ENCODE measurements around the gene FGFR2. TPM values are rescaled to one million over a fixed set of nuclear protein-coding genes. Genes with fewer than 3 reads are reported as not detected.

FGFR2 gene
- total and polyA plus RNA-seq, 9 donors: 0.42 to 18.2 (median 1.9) TPM

GRCh38 chr10:121469797-121470606 lies 128.2 kb downstream of the FGFR2 start:
- no peak overlapping the region for H3K4me3 ChIP-seq (ENCODE audit: low read length)
- H3K4me1 ChIP-seq (ENCODE audit: control insufficient read depth, insufficient read depth, low read length): no peaks in the 10 kb centered on the region
- H3K27me3 ChIP-seq (ENCODE audit: control insufficient read depth, insufficient read depth, low read length): peaks cover 18% of the 10 kb centered on the region
- 56% methylated on average over 11 of the region's 19 CpGs for WGBS (ENCODE audit: insufficient coverage)
- DNase-seq: no peak
- no peak overlapping the region for H3K27ac ChIP-seq (ENCODE audit: low read length)
- H3K36me3 ChIP-seq (ENCODE audit: control insufficient read depth, insufficient read depth, low read length): no peaks in the 10 kb centered on the region
- no peaks in the 10 kb centered on the region for H3K9me3 ChIP-seq (replicated peaks; ENCODE audit: control insufficient read depth, low read depth, low read length)

GRCh38 chr10:121468726-121469125 lies 129.5 kb downstream of the FGFR2 start:
- DNase-seq: no peak
- Histone ChIP-seq H3K4me3 (ENCODE audit: low read length) (no peak overlapping the region), H3K4me1 (ENCODE audit: control insufficient read depth, insufficient read depth, low read length) (no peaks in the 10 kb centered on the region), H3K36me3 (ENCODE audit: control insufficient read depth, insufficient read depth, low read length) (no peaks in the 10 kb centered on the region), H3K27me3 (ENCODE audit: control insufficient read depth, insufficient read depth, low read length) (peaks cover 18% of the 10 kb centered on the region), H3K9me3 (replicated peaks; ENCODE audit: control insufficient read depth, low read depth, low read length) (no peaks in the 10 kb centered on the region), H3K27ac (ENCODE audit: low read length) (no peak overlapping the region)
- WGBS (ENCODE audit: insufficient coverage): 55% methylated on average over 3 of the region's 8 CpGs

- no peak for DNase-seq
- Histone ChIP-seq H3K27me3 (ENCODE audit: control insufficient read depth, insufficient read depth, low read length) (peaks cover 20% of the 10 kb centered on the region), H3K36me3 (ENCODE audit: control insufficient read depth, insufficient read depth, low read length) (no peaks in the 10 kb centered on the region), H3K4me3 (ENCODE audit: low read length) (no peak overlapping the region), H3K9me3 (replicated peaks; ENCODE audit: control insufficient read depth, low read depth, low read length) (no peaks in the 10 kb centered on the region), H3K27ac (ENCODE audit: low read length) (no peak overlapping the region), H3K4me1 (ENCODE audit: control insufficient read depth, insufficient read depth, low read length) (no peaks in the 10 kb centered on the region)
- WGBS (ENCODE audit: insufficient coverage): 80% methylated on average over 1 of the region's 4 CpGs
Measured at GRCh38 chr10:121466424-121466823, 131.8 kb downstream of the FGFR2 start.

- WGBS (ENCODE audit: insufficient coverage): 80% methylated on average over 10 of the region's 14 CpGs
- Histone ChIP-seq H3K4me3 (ENCODE audit: low read length) (no peak overlapping the region), H3K4me1 (ENCODE audit: control insufficient read depth, insufficient read depth, low read length) (no peaks in the 10 kb centered on the region), H3K27me3 (ENCODE audit: control insufficient read depth, insufficient read depth, low read length) (peaks cover 22% of the 10 kb centered on the region), H3K36me3 (ENCODE audit: control insufficient read depth, insufficient read depth, low read length) (no peaks in the 10 kb centered on the region), H3K27ac (ENCODE audit: low read length) (no peak overlapping the region), H3K9me3 (replicated peaks; ENCODE audit: control insufficient read depth, low read depth, low read length) (no peaks in the 10 kb centered on the region)
- no peak for DNase-seq
Measured at GRCh38 chr10:121465215-121465614, 133.0 kb downstream of the FGFR2 start.

GRCh38 chr10:121464517-121464916 lies 133.7 kb downstream of the FGFR2 start:
- Histone ChIP-seq H3K27me3 (ENCODE audit: control insufficient read depth, insufficient read depth, low read length) (peaks cover 25% of the 10 kb centered on the region), H3K4me1 (ENCODE audit: control insufficient read depth, insufficient read depth, low read length) (no peaks in the 10 kb centered on the region), H3K36me3 (ENCODE audit: control insufficient read depth, insufficient read depth, low read length) (no peaks in the 10 kb centered on the region), H3K9me3 (replicated peaks; ENCODE audit: control insufficient read depth, low read depth, low read length) (no peaks in the 10 kb centered on the region), H3K27ac (ENCODE audit: low read length) (no peak overlapping the region), H3K4me3 (ENCODE audit: low read length) (no peak overlapping the region)
- no CpG with 5 or more reads among the region's 2 CpGs for WGBS (ENCODE audit: insufficient coverage)
- no peak for DNase-seq

GRCh38 chr10:121462955-121463354 lies 135.3 kb downstream of the FGFR2 start:
- WGBS (ENCODE audit: insufficient coverage): no CpG with 5 or more reads among the region's 2 CpGs
- Histone ChIP-seq H3K4me3 (ENCODE audit: low read length) (no peak overlapping the region), H3K9me3 (replicated peaks; ENCODE audit: control insufficient read depth, low read depth, low read length) (no peaks in the 10 kb centered on the region), H3K36me3 (ENCODE audit: control insufficient read depth, insufficient read depth, low read length) (no peaks in the 10 kb centered on the region), H3K27ac (ENCODE audit: low read length) (no peak overlapping the region), H3K27me3 (ENCODE audit: control insufficient read depth, insufficient read depth, low read length) (peaks cover 22% of the 10 kb centered on the region), H3K4me1 (ENCODE audit: control insufficient read depth, insufficient read depth, low read length) (no peaks in the 10 kb centered on the region)
- no peak for DNase-seq

- H3K27ac ChIP-seq (ENCODE audit: low read length): no peak overlapping the region
- peaks cover 23% of the 10 kb centered on the region for H3K27me3 ChIP-seq (ENCODE audit: control insufficient read depth, insufficient read depth, low read length)
- H3K9me3 ChIP-seq (replicated peaks; ENCODE audit: control insufficient read depth, low read depth, low read length): no peaks in the 10 kb centered on the region
- no peaks in the 10 kb centered on the region for H3K36me3 ChIP-seq (ENCODE audit: control insufficient read depth, insufficient read depth, low read length)
- no peak overlapping the region for H3K4me3 ChIP-seq (ENCODE audit: low read length)
- DNase-seq: no peak
- H3K4me1 ChIP-seq (ENCODE audit: control insufficient read depth, insufficient read depth, low read length): no peaks in the 10 kb centered on the region
- 91% methylated on average over 7 of the region's 7 CpGs for WGBS (ENCODE audit: insufficient coverage)
Measured at GRCh38 chr10:121462281-121462680, 136.0 kb downstream of the FGFR2 start.

- Histone ChIP-seq H3K4me1 (ENCODE audit: control insufficient read depth, insufficient read depth, low read length) (no peaks in the 10 kb centered on the region), H3K36me3 (ENCODE audit: control insufficient read depth, insufficient read depth, low read length) (no peaks in the 10 kb centered on the region), H3K27me3 (ENCODE audit: control insufficient read depth, insufficient read depth, low read length) (peaks cover 24% of the 10 kb centered on the region), H3K9me3 (replicated peaks; ENCODE audit: control insufficient read depth, low read depth, low read length) (no peaks in the 10 kb centered on the region), H3K27ac (ENCODE audit: low read length) (no peak overlapping the region), H3K4me3 (ENCODE audit: low read length) (no peak overlapping the region)
- WGBS (ENCODE audit: insufficient coverage): 38% methylated on average over 2 of the region's 5 CpGs
- no peak for DNase-seq
Measured at GRCh38 chr10:121461307-121461706, 136.9 kb downstream of the FGFR2 start.

GRCh38 chr10:121460733-121461132 lies 137.5 kb downstream of the FGFR2 start:
- Histone ChIP-seq H3K27me3 (ENCODE audit: control insufficient read depth, insufficient read depth, low read length) (peaks cover 24% of the 10 kb centered on the region), H3K4me3 (ENCODE audit: low read length) (no peak overlapping the region), H3K9me3 (replicated peaks; ENCODE audit: control insufficient read depth, low read depth, low read length) (no peaks in the 10 kb centered on the region), H3K27ac (ENCODE audit: low read length) (no peak overlapping the region), H3K36me3 (ENCODE audit: control insufficient read depth, insufficient read depth, low read length) (no peaks in the 10 kb centered on the region), H3K4me1 (ENCODE audit: control insufficient read depth, insufficient read depth, low read length) (no peaks in the 10 kb centered on the region)
- no peak for DNase-seq
- 100% methylated on average over 3 of the region's 3 CpGs for WGBS (ENCODE audit: insufficient coverage)

- 70% methylated on average over 13 of the region's 17 CpGs for WGBS (ENCODE audit: insufficient coverage)
- Histone ChIP-seq H3K9me3 (replicated peaks; ENCODE audit: control insufficient read depth, low read depth, low read length) (no peaks in the 10 kb centered on the region), H3K27ac (ENCODE audit: low read length) (no peak overlapping the region), H3K27me3 (ENCODE audit: control insufficient read depth, insufficient read depth, low read length) (peaks cover 24% of the 10 kb centered on the region), H3K4me1 (ENCODE audit: control insufficient read depth, insufficient read depth, low read length) (no peaks in the 10 kb centered on the region), H3K36me3 (ENCODE audit: control insufficient read depth, insufficient read depth, low read length) (no peaks in the 10 kb centered on the region), H3K4me3 (ENCODE audit: low read length) (no peak overlapping the region)
- no peak for DNase-seq
Measured at GRCh38 chr10:121459622-121460453, 138.4 kb downstream of the FGFR2 start.

All from muscle of leg (tissue), 11 donors.